HEK293T (cell line): ENCODE results near the gene DDX39B.
"Not testable (repeated sequence)": the region's sequence is repeated elsewhere in the genome, so short reads cannot be mapped to it uniquely, and the experiment has no call there.

ENCODE experiments used
- CTCF ChIA-PET: fragments of 350-600 bp; formaldehyde crosslinking; extraction: SDS; loops from one replicate; lab custom pipeline; 2021; ENCODE audit warnings: antibody characterized with exemption, inconsistent platforms; lab: Yijun Ruan, JAX
- POLR2A ChIA-PET: fragments of 350-600 bp; formaldehyde crosslinking; extraction: SDS; loops from one replicate; lab custom pipeline; 2020; ENCODE audit warnings: antibody characterized with exemption, inconsistent platforms; lab: Yijun Ruan, JAX
- DNase-seq: peaks from one replicate; pipeline ENCODE4 v3.0.0; 2012; ENCODE audit warnings: mixed read lengths; ENCODE audit errors: extremely low spot score
- ARNT ChIP-seq: fragments of 450-650 bp; IDR thresholded peaks from 2 replicates; pipeline ENCODE4 v1.6.1; 2017; ENCODE audit warnings: mild to moderate bottlenecking
- BHLHE40 ChIP-seq: fragments of 450-650 bp; IDR thresholded peaks from 2 replicates; pipeline ENCODE4 v1.6.1; 2016; ENCODE audit warnings: mild to moderate bottlenecking, moderate library complexity, borderline replicate concordance
- CTBP1 ChIP-seq: fragments of 450-650 bp; IDR thresholded peaks from 2 replicates; pipeline ENCODE4 v1.6.1; 2016; ENCODE audit warnings: borderline replicate concordance
- ELF4 ChIP-seq: fragments of 450-650 bp; IDR thresholded peaks from 2 replicates; pipeline ENCODE4 v1.6.1; 2017; ENCODE audit warnings: antibody characterized with exemption
- FOXA1 ChIP-seq: fragments of 450-650 bp; IDR thresholded peaks from 2 replicates; pipeline ENCODE4 v1.6.1; 2016; ENCODE audit warnings: mild to moderate bottlenecking
- FOXK2 ChIP-seq: fragments of 450-650 bp; IDR thresholded peaks from 2 replicates; pipeline ENCODE4 v1.6.1; 2016; ENCODE audit warnings: mild to moderate bottlenecking
- FOXM1 ChIP-seq: fragments of 450-650 bp; IDR thresholded peaks from 2 replicates; pipeline ENCODE4 v1.6.1; 2017; ENCODE audit warnings: mild to moderate bottlenecking, borderline replicate concordance
- HDGF ChIP-seq: fragments of 450-650 bp; IDR thresholded peaks from 2 replicates; pipeline ENCODE4 v1.6.1; 2017; ENCODE audit warnings: antibody characterized with exemption, borderline replicate concordance
- L3MBTL2 ChIP-seq: fragments of 450-650 bp; conservative IDR thresholded peaks from 2 replicates; pipeline ENCODE4 v1.6.1; 2016; ENCODE audit warnings: mild to moderate bottlenecking
- LEF1 ChIP-seq: fragments of 450-650 bp; IDR thresholded peaks from 2 replicates; pipeline ENCODE4 v1.6.1; 2017; ENCODE audit warnings: mild to moderate bottlenecking, borderline replicate concordance
- NFRKB ChIP-seq: fragments of 450-650 bp; IDR thresholded peaks from 2 replicates; pipeline ENCODE4 v1.6.1; 2016; ENCODE audit warnings: mild to moderate bottlenecking, moderate library complexity
- PKNOX1 ChIP-seq: fragments of 450-650 bp; IDR thresholded peaks from 2 replicates; pipeline ENCODE4 v1.6.1; 2016
- SP1 ChIP-seq: fragments of 450-650 bp; IDR thresholded peaks from 2 replicates; pipeline ENCODE4 v1.6.1; 2017
- SUZ12 ChIP-seq: fragments of 450-650 bp; IDR thresholded peaks from 2 replicates; pipeline ENCODE4 v1.6.1; 2016; ENCODE audit warnings: mild to moderate bottlenecking
- TARDBP ChIP-seq: fragments of 450-650 bp; IDR thresholded peaks from 2 replicates; pipeline ENCODE4 v1.6.1; 2016
- ZNF384 ChIP-seq: fragments of 450-650 bp; IDR thresholded peaks from 2 replicates; pipeline ENCODE4 v1.6.1; 2016

Gene DDX39B

GRCh38 chr6:31541658-31542521, at the start of gene DDX39B:
DDX39B (minus strand) TSS chr6:31542003; CDS start chr6:31540532, 1,471 bp downstream.
- ChIA-PET POLR2A (interaction anchor here (0.8 to 8.1 kb wide), 38 partner anchors 9 to 636 kb away, joined by 3 to 114 read pairs (median 5); partner anchors contain the start of genes ABHD16A, BAG6, C6orf47 and DXO), CTCF (interaction anchor here (0.5 to 2.8 kb wide), 4 partner anchors 9 to 169 kb away, joined by 3 to 17 read pairs (median 4); no protein-coding TSS in a partner anchor)
- TF ChIP-seq NFRKB (peak; percentile 99), L3MBTL2 (peak; percentile 84), ELF4 (peak; percentile 97), LEF1 (no peak), FOXK2 (no peak)
- peak; percentile 95 for DNase-seq

- DNase-seq, POLR2A ChIA-PET: not testable (repeated sequence)
- CTCF ChIA-PET: interaction anchor here (0.9 kb wide), 1 partner anchor 9 kb away, joined by 3 read pairs; no protein-coding TSS in a partner anchor
These were observed 48.9 kb upstream of the DDX39B start for GRCh38 chr6:31590691-31591090.

GRCh38 chr6:31588871-31589650, 47.3 kb upstream of the DDX39B start:
- no peak for DNase-seq
- POLR2A ChIA-PET: interaction anchor here (0.6 kb wide), 1 partner anchor 13 kb away, joined by 3 read pairs; no protein-coding TSS in a partner anchor
- TF ChIP-seq CTBP1 (no peak), FOXA1 (no peak), ELF4 (no peak), TARDBP (no peak), FOXM1 (no peak), SP1 (no peak), BHLHE40 (no peak), L3MBTL2 (no peak), NFRKB (no peak), FOXK2 (no peak), LEF1 (no peak), HDGF (no peak), SUZ12 (no peak), ZNF384 (no peak), PKNOX1 (no peak)
- CTCF ChIA-PET: interaction anchor here (0.7 to 1.4 kb wide), 3 partner anchors 9 to 60 kb away, joined by 3 to 6 read pairs (median 3); no protein-coding TSS in a partner anchor

GRCh38 chr6:31587791-31588777, 46.3 kb upstream of the DDX39B start:
- no peak for DNase-seq
- ChIA-PET POLR2A (interaction anchor here (0.6 to 1.0 kb wide), 2 partner anchors 9 to 12 kb away, joined by 3 read pairs; no protein-coding TSS in a partner anchor), CTCF (interaction anchor here (0.7 to 2.2 kb wide), 3 partner anchors 13 to 59 kb away, joined by 3 to 8 read pairs (median 3); partner anchors contain the start of gene TNF)
- TF ChIP-seq ZNF384: no peak
- no peak for TF ChIP-seq ARNT
- TF ChIP-seq ELF4: no peak
- no peak for TF ChIP-seq NFRKB
- no peak for TF ChIP-seq PKNOX1
- no peak for TF ChIP-seq FOXM1
- no peak for TF ChIP-seq CTBP1
- no peak for TF ChIP-seq LEF1
- TF ChIP-seq BHLHE40: no peak
- TF ChIP-seq SP1: no peak
- no peak for TF ChIP-seq FOXA1
- no peak for TF ChIP-seq TARDBP
- no peak for TF ChIP-seq FOXK2
- TF ChIP-seq HDGF: no peak

- POLR2A ChIA-PET: no interaction called here
- TF ChIP-seq CTBP1 (no peak), NFRKB (no peak), TARDBP (no peak)
- DNase-seq: no peak
- CTCF ChIA-PET: interaction anchor here (0.7 to 13.5 kb wide), 4 partner anchors 9 to 17 kb away, joined by 3 to 149 read pairs (median 6); partner anchors contain the start of genes NCR3 and TNF
These were observed 44.9 kb upstream of the DDX39B start for GRCh38 chr6:31586599-31587281.
